ENCODE measurements around the gene CRIM1. TPM values are rescaled to one million over a fixed set of nuclear protein-coding genes. Genes with fewer than 3 reads are reported as not detected.

CRIM1 gene
- total RNA-seq, 1 donor from 2014 or later, result 30.3 TPM

- no peak for DNase-seq (ENCODE audit: extremely low spot score, unreplicated experiment)
- no peak for TF ChIP-seq CTCF (conservative IDR thresholded peaks at IDR 0.05)
- Mint-ChIP-seq H3K9me3 (peaks cover 8% of the 10 kb centered on the region), H3K4me1 (ENCODE audit: unreplicated experiment) (peaks cover 4% of the 10 kb centered on the region), H3K4me3 (no peak overlapping the region), H3K36me3 (peaks cover 42% of the 10 kb centered on the region), H3K27ac (no peak overlapping the region), H3K27me3 (no peaks in the 10 kb centered on the region)
Observed at GRCh38 chr2:36469710-36470109, 114.1 kb downstream of the CRIM1 start.

- DNase-seq (ENCODE audit: extremely low spot score, unreplicated experiment), result no peak
- Mint-ChIP-seq H3K4me1 (ENCODE audit: unreplicated experiment) (peaks cover 4% of the 10 kb centered on the region), H3K36me3 (peaks cover 61% of the 10 kb centered on the region), H3K27ac (no peak overlapping the region), H3K9me3 (peaks cover 16% of the 10 kb centered on the region), H3K27me3 (no peaks in the 10 kb centered on the region), H3K4me3 (no peak overlapping the region)
- no peak for TF ChIP-seq CTCF (conservative IDR thresholded peaks at IDR 0.05)
Observed at GRCh38 chr2:36473230-36473629, 117.7 kb downstream of the CRIM1 start.

GRCh38 chr2:36476411-36476810 lies 120.8 kb downstream of the CRIM1 start:
- no peak for TF ChIP-seq CTCF (conservative IDR thresholded peaks at IDR 0.05)
- no peak for DNase-seq (ENCODE audit: extremely low spot score, unreplicated experiment)
- H3K27me3 Mint-ChIP-seq, result no peaks in the 10 kb centered on the region
- H3K4me3 Mint-ChIP-seq, result no peak overlapping the region
- H3K27ac Mint-ChIP-seq, result no peak overlapping the region
- no peaks in the 10 kb centered on the region for H3K4me1 Mint-ChIP-seq (ENCODE audit: unreplicated experiment)
- peaks cover 9% of the 10 kb centered on the region for H3K9me3 Mint-ChIP-seq
- H3K36me3 Mint-ChIP-seq, result peaks cover 63% of the 10 kb centered on the region

- Mint-ChIP-seq H3K9me3 (peaks cover 9% of the 10 kb centered on the region), H3K4me1 (ENCODE audit: unreplicated experiment) (no peaks in the 10 kb centered on the region), H3K27ac (no peak overlapping the region), H3K27me3 (no peaks in the 10 kb centered on the region), H3K36me3 (peaks cover 61% of the 10 kb centered on the region), H3K4me3 (no peak overlapping the region)
- DNase-seq (ENCODE audit: extremely low spot score, unreplicated experiment), result no peak
- TF ChIP-seq CTCF (conservative IDR thresholded peaks at IDR 0.05), result no peak
Observed at GRCh38 chr2:36477315-36477714, 121.7 kb downstream of the CRIM1 start.

- Mint-ChIP-seq H3K36me3 (peaks cover 57% of the 10 kb centered on the region), H3K27ac (no peak overlapping the region), H3K4me3 (no peak overlapping the region), H3K9me3 (peaks cover 9% of the 10 kb centered on the region), H3K27me3 (no peaks in the 10 kb centered on the region), H3K4me1 (ENCODE audit: unreplicated experiment) (no peaks in the 10 kb centered on the region)
- TF ChIP-seq CTCF (conservative IDR thresholded peaks at IDR 0.05), result no peak
- no peak for DNase-seq (ENCODE audit: extremely low spot score, unreplicated experiment)
Observed at GRCh38 chr2:36477746-36478145, 122.2 kb downstream of the CRIM1 start.

- TF ChIP-seq CTCF (conservative IDR thresholded peaks at IDR 0.05), result no peak
- Mint-ChIP-seq H3K27ac (no peak overlapping the region), H3K27me3 (no peaks in the 10 kb centered on the region), H3K4me1 (ENCODE audit: unreplicated experiment) (peaks cover 6% of the 10 kb centered on the region), H3K4me3 (no peak overlapping the region), H3K36me3 (peaks cover 58% of the 10 kb centered on the region), H3K9me3 (peaks cover 10% of the 10 kb centered on the region)
- no peak for DNase-seq (ENCODE audit: extremely low spot score, unreplicated experiment)
Observed at GRCh38 chr2:36478332-36478738, 122.8 kb downstream of the CRIM1 start.

All from type B pancreatic cell (in vitro differentiated cells).